SU-DHL-6 (cell line): ENCODE results near the gene CD1B.

Source experiments
- H2AFZ ChIP-seq: fragments of 200-600 bp; sonication (generic); 2 replicates; pipeline ENCODE4 v1.6.1; 2014; ENCODE audit warnings: low read depth, mild to moderate bottlenecking, moderate library complexity, mixed read lengths, antibody characterized with exemption, low read length; ENCODE audit not compliant: severe bottlenecking
- H3F3A ChIP-seq: fragments of 200-600 bp; shearing (Covaris generic); 2 replicates; pipeline ENCODE4 v1.6.0; 2016; ENCODE audit warnings: antibody characterized with exemption, mild to moderate bottlenecking; ENCODE audit not compliant: insufficient read depth
- H3K27ac ChIP-seq: fragments of 200-600 bp; sonication (generic); 2 replicates; pipeline ENCODE4 v1.5.1; 2016; ENCODE audit warnings: low read depth, mild to moderate bottlenecking, low read length, moderate library complexity, mixed read lengths
- H3K27me3 ChIP-seq: fragments of 200-600 bp; sonication (generic), shearing (Covaris generic); 2 replicates; pipeline ENCODE4 v1.6.0; 2014; ENCODE audit warnings: mild to moderate bottlenecking, low read length
- H3K36me3 ChIP-seq: fragments of 200-600 bp; sonication (generic); 2 replicates; pipeline ENCODE4 v1.6.1; 2014; ENCODE audit warnings: mild to moderate bottlenecking, low read length, mixed read lengths
- H3K4me2 ChIP-seq: fragments of 300-600, 200-600 bp; shearing (Covaris generic), sonication (generic); 2 replicates; pipeline ENCODE4 v1.6.0; 2014; ENCODE audit warnings: low read length, low read depth, mild to moderate bottlenecking; ENCODE audit not compliant: poor library complexity, severe bottlenecking
- H3K4me3 ChIP-seq: fragments of 200-600 bp; sonication (generic); 2 replicates; pipeline ENCODE4 v1.5.1; 2014; ENCODE audit warnings: antibody characterized with exemption, low read length, mild to moderate bottlenecking, mixed read lengths; ENCODE audit not compliant: insufficient read depth, poor library complexity, severe bottlenecking
- H3K79me2 ChIP-seq: fragments of 200-600 bp; sonication (generic); 2 replicates; pipeline ENCODE4 v1.6.1; 2014; ENCODE audit warnings: mild to moderate bottlenecking, low read length, moderate library complexity; ENCODE audit not compliant: insufficient read depth
- H3K9ac ChIP-seq: fragments of 200-600 bp; sonication (generic); 2 replicates; pipeline ENCODE4 v1.7.0; 2014; ENCODE audit warnings: mild to moderate bottlenecking, low read length
- H3K9me2 ChIP-seq: fragments of 200-600 bp; sonication (generic); replicated peaks from 2 replicates; pipeline ENCODE4 v1.6.1; 2014; ENCODE audit warnings: low read length; ENCODE audit not compliant: insufficient read depth
- H3K9me3 ChIP-seq: fragments of 200-600 bp; sonication (generic); 2 replicates; pipeline ENCODE4 v1.6.1; 2014; ENCODE audit warnings: low read length, mixed read lengths; ENCODE audit not compliant: insufficient read depth
- H4K20me1 ChIP-seq: fragments of 200-600 bp; sonication (generic); 2 replicates; pipeline ENCODE4 v1.6.1; 2014; ENCODE audit warnings: low read depth, mild to moderate bottlenecking, antibody characterized with exemption, low read length, moderate library complexity, mixed read lengths
- EZH2phosphoT487 ChIP-seq: fragments of 200-600 bp; sonication (generic), shearing (Covaris generic); conservative IDR thresholded peaks from 2 replicates; pipeline ENCODE4 v1.6.1; 2018; ENCODE audit warnings: mild to moderate bottlenecking, antibody characterized with exemption, low read length, moderate library complexity, mixed read lengths
- TF ChIP-seq, protein P1 (sequence below): fragments of 200-600 bp; sonication (generic); IDR thresholded peaks from one replicate; pipeline ENCODE4 v1.5.1; 2017; ENCODE audit warnings: antibody characterized with exemption, mild to moderate bottlenecking, low read length, moderate library complexity; ENCODE audit not compliant: insufficient read depth, poor library complexity, severe bottlenecking

CD1B gene

GRCh38 chr1:158357441-158357840 lies 26.1 kb upstream of the CD1B start:
- Histone ChIP-seq H3K36me3 (no peaks in the 10 kb centered on the region), H2AFZ (no peak overlapping the region), H3K79me2 (no peaks in the 10 kb centered on the region), H3K27me3 (no peaks in the 10 kb centered on the region), H3K9ac (no peak overlapping the region), H3K4me2 (no peak overlapping the region), H3K27ac (no peak overlapping the region), H3F3A (no peaks in the 10 kb centered on the region), H3K9me2 (no peaks in the 10 kb centered on the region), H3K4me3 (no peak overlapping the region), H3K9me3 (no peaks in the 10 kb centered on the region), H4K20me1 (no peaks in the 10 kb centered on the region)
- TF ChIP-seq, protein P1, sequence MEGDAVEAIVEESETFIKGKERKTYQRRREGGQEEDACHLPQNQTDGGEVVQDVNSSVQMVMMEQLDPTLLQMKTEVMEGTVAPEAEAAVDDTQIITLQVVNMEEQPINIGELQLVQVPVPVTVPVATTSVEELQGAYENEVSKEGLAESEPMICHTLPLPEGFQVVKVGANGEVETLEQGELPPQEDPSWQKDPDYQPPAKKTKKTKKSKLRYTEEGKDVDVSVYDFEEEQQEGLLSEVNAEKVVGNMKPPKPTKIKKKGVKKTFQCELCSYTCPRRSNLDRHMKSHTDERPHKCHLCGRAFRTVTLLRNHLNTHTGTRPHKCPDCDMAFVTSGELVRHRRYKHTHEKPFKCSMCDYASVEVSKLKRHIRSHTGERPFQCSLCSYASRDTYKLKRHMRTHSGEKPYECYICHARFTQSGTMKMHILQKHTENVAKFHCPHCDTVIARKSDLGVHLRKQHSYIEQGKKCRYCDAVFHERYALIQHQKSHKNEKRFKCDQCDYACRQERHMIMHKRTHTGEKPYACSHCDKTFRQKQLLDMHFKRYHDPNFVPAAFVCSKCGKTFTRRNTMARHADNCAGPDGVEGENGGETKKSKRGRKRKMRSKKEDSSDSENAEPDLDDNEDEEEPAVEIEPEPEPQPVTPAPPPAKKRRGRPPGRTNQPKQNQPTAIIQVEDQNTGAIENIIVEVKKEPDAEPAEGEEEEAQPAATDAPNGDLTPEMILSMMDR = no peak
- no peak for TF ChIP-seq EZH2phosphoT487

DNA sequence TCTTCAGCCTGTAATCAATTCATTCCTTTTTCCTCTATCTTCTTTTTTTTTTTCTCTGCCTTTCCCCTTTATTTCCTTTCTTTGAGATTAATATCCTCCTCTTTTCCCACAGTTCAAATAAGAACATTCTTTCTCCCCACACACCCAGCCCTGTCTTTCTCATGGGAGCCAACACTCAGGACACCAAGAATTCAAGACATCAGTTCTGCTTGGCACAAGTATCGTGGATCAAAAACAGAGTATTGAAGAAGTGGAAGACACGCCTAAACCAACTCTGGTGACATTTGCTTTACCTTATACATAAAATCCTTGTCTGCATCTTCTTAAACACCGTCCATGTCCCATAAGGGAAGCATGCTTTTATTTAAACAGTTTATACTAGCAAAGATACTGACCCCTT lies 25.3 kb upstream of the CD1B start:
- Histone ChIP-seq H3K9me2 (no peaks in the 10 kb centered on the region), H3K79me2 (no peaks in the 10 kb centered on the region), H4K20me1 (no peaks in the 10 kb centered on the region), H2AFZ (no peak overlapping the region), H3K9ac (no peak overlapping the region), H3K36me3 (no peaks in the 10 kb centered on the region), H3K4me2 (no peak overlapping the region), H3K27me3 (no peaks in the 10 kb centered on the region), H3K27ac (no peak overlapping the region), H3F3A (no peaks in the 10 kb centered on the region), H3K9me3 (no peaks in the 10 kb centered on the region), H3K4me3 (no peak overlapping the region)
- TF ChIP-seq EZH2phosphoT487 = no peak
- TF ChIP-seq, protein P1 = no peak

GRCh38 chr1:158355773-158356285 lies 24.5 kb upstream of the CD1B start:
- no peaks in the 10 kb centered on the region for H3K79me2 ChIP-seq
- TF ChIP-seq EZH2phosphoT487 = no peak
- TF ChIP-seq, protein P1 = no peak
- no peaks in the 10 kb centered on the region for H3K9me3 ChIP-seq
- no peak overlapping the region for H3K27ac ChIP-seq
- H3K9me2 ChIP-seq = no peaks in the 10 kb centered on the region
- no peaks in the 10 kb centered on the region for H4K20me1 ChIP-seq
- H3K36me3 ChIP-seq = no peaks in the 10 kb centered on the region
- no peaks in the 10 kb centered on the region for H3K27me3 ChIP-seq
- H3F3A ChIP-seq = no peaks in the 10 kb centered on the region
- H3K4me2 ChIP-seq = no peak overlapping the region
- H3K9ac ChIP-seq = no peak overlapping the region
- no peak overlapping the region for H2AFZ ChIP-seq
- no peak overlapping the region for H3K4me3 ChIP-seq
